CD1c-positive myeloid dendritic cell (primary cell): Measurements from ENCODE around the gene PPDPF.

Experiments used
- DNase-seq: peaks from one replicate; pipeline ENCODE4 v3.0.0-alpha.2; 2016; ENCODE audit errors: extremely low spot score

The PPDPF gene

DNA sequence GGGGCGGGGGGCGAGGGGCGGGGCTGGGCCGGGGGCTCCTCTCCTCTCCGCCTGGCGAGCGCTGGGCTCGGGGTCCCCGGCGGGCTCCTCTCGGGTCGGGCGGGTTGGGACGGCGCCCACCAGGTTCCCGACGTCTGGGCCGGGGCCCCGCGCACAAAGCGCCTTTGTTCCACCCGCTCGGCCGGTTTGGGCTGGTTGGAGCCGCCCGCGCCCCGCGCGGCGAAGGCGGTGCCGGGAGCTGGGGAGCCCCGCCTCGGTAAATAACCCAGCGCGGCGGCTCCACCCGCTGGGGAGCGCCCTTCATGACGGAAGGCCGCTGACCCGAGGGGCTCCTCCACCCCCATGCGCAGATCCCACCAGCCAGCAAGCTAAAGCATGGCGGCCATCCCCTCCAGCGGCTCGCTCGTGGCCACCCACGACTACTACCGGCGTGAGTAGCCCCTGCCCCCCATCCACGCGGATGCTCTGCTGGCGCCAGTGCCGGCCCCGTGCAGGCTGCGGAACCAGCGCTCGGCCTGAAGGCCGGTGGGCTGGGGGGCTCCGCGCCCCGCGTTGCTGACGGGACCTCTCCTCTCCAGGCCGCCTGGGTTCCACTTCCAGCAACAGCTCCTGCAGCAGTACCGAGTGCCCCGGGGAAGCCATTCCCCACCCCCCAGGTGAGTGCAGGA lies 503 bp downstream of the PPDPF start:
- DNase-seq, result peak; percentile 76

DNA sequence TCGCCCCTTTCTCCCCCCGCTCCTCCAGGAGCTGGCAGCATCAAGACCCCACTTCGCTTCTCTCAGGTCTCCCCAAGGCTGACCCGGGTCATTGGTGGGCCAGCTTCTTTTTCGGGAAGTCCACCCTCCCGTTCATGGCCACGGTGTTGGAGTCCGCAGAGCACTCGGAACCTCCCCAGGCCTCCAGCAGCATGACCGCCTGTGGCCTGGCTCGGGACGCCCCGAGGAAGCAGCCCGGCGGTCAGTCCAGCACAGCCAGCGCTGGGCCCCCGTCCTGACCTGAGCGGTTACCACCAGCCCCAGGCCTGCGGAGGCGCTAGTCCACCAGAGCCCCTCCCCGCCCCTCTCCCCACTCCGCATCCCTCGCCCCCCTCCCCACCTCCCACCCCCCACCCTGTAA lies 1.0 kb downstream of the PPDPF start:
- DNase-seq, result no peak

DNA sequence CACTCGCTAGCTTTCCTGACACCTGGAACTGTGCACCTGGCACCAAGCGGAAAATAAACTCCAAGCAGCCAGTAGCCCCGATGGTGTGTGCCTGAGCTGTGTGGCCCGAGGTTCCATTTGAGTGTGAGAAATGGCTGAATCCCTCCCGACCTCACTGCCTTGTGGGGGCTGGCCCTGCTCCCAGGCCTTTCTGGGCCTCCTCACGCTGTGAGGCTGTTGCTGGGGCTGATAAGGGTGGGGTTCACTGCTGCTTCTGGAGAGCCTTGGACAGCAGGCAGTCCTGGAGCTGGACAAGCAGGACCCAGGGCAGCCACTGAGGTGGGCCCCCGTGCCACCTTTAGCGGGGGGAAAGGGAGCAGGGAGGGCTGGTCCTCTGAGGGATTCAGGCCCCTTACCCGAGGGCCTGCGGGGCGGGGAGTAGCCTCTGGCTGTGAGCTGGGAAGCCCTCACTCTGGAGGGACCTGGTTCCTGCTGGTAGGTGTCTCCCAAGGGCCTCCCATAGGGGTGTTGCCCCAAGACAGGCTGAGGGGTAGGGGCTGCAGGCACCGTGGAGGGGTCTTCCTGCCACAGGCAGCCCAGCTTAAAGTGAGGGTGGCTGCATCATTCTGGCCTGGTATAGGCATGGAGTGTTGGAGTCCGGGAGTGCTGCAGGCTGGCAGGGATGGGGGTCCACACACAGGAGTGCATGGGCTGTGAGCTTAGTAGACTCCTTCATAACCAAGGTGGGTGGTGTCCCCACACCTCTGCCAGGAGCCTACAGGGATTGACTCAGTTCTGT lies 1.7 kb downstream of the PPDPF start:
- DNase-seq, result no peak

DNA sequence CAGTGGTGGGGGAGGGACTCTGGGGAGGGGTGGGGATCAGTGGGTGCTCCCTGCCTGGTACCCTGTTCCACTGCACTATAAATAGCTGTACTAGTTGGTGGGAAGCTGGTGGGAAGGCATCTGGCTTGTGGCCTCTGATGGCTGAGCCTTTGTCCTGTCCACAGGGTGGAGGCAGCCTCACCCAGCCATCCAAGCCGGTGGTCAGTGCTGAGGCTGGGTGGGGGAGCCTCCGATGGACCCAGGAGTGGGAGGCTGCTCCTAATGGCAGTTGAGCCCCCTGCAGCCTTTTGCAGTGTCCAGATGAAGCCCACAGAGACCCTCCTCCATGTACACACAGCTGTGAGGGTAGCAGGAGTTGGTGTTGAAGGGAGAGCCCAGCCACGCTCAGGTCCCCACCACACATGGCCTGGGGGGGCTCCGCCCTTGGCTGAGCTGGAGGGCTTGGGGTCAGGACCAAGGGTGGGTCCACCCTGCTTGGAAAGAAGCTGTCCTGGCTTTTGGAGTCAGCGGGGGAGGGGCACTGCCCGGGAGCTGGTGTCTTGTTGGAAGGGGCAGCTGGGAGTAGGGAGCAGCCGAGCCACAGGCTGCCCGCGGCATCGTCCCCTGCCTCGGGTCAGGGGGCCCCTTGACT lies 2.5 kb downstream of the PPDPF start:
- no peak for DNase-seq

DNA sequence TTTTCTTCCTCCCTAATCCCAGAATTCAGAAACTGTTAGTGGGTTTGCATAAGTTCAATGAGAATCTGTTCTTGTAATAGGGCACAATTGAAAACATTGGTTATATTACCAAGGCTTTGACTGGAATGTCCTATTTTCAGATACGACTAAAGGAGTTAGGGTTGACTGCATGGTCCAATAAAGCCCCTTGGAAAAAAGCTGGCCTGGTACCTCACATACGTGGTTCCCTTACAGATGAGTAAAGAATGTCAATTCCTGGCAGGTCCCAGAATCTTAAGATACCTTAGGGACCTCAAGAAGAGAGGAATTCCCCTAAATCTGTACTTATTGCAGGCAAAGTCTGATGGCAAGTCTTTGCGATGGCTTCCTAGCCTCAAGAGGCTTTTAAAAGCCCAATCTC lies 4.6 kb downstream of the PPDPF start:
- DNase-seq, result no peak

DNA sequence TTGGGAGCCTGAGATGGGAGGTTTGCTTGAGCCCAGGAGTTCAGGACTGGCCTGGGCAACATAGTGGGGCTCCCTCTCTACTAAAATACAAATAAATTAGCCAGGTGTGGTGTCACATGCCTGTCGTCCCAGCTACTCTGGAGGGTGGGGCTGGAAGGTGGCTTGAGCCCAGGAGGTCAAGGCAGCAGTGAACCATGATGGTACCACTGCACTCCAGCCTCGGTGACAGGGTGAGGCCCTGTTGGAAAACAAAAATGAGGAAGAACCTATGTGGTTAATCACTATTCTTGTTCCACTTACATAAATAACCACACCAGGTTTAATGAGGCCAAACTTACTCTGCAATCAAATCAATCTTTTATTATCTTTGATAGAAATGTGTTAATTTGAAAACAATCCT lies 5.4 kb downstream of the PPDPF start:
- DNase-seq, result no peak

DNA sequence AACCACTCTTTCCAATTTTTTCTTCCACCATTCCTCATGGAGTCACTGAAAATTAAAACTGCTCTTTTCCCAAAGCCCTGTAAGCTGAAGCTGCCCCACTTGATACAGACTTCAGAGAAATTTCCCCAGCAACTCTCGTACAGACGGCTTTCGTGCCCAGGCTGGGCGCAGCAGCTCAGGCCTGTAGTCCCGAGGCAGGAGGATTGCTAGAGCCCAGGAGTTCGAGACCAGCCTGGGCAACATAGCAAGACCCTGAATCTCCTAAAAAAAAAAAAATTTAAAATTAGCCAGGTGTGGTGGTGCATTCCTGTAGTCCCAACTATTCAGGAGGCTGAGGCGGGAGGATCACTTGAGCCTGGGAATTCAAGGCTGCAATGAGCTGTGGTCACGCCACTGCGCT lies 6.6 kb downstream of the PPDPF start:
- DNase-seq, result no peak

DNA sequence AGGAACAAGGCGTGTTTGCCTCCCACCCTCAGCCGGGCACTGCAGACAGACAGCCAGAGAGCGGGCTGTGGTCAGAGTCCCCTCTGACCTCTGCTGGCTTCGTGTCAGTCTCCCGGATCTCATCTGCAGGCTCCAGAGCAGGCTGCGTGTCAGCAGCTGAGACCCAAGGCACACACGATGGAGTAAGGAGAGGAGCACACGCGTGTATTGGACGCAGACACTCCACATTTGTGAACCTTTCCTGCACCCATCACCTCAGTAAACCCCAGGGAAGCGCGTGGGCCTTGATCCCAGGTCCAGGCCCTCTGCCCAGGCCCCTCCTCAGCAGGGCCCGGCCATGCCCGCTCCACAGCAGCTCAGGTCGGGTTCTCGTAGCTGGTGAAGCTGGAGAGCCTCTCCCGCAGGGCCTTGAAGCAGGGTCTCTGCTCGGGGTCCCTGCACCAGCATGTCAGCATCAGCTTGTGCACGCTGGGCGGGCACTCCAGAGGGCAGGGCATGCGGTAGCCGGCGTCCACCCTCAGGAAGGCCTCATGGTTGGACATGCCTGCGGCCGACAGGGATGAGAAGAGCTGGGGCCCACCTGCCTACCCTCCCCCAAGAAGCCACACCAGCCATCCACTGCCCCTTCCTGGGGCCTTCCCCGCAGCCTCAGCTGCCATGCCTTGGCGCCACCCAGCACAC lies 8.8 kb downstream of the PPDPF start:
- DNase-seq, result no peak

DNA sequence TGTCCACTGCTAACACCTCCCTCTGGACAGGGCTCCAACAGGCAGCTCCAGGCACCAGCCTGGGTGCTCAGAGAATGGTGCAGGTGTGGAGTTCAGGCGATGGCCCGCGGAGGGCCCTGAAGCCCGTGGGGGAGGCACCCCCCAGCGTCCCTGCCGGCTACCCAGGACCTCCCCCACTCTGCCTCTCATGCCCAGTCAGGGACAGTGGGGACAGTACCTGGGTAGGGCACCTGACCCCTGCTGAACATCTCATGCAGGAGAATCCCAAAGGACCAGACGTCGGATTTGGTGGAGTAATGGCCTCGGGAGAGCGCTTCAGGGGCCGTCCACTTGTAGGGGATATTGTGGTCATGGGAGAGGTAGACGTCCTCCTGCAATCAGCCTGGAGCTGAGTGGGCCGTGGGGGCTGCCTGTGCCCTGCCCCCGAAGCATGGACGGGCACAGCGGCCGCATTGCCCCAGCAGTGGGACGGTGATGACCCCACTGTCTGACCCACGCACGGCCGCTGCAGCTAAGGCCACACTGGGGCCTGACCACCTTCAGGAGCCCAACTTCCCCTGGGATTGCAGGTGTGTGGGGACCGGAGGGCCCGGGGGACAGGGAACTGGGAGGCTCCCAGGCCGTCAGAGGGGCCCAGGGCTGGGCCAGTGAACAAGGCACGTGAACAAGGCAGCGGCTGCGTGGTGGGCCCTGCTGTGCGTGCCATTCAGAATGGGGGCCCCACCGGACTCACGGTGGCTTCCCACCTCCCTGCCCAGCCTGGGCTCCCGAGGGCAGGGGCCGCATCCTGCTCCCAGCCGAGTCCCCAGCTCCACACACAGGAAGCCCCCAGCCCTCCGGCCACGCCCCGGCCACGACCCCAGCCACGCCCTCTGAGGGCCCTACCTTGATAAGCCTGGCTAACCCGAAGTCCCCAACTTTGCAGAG lies 9.6 kb downstream of the PPDPF start:
- DNase-seq, result no peak

DNA sequence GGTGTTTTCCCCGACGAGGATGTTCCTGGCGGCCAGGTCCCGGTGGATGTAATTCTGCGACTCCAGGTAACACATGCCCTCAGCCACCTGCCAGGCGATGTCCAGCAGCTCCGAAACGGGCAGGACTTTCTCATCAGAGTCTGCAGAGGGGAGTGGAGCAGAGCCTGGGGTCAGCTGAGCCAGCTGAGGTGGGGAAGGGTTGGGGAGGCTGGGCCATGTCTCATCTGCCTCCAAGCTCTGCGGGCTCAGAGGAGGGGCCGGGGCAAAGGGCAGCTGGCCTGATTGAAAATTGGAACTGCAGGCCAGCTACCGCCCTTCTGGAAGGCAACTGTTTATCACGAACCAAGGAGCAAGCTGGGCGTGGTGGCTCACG lies 10.2 kb downstream of the PPDPF start:
- no peak for DNase-seq

DNA sequence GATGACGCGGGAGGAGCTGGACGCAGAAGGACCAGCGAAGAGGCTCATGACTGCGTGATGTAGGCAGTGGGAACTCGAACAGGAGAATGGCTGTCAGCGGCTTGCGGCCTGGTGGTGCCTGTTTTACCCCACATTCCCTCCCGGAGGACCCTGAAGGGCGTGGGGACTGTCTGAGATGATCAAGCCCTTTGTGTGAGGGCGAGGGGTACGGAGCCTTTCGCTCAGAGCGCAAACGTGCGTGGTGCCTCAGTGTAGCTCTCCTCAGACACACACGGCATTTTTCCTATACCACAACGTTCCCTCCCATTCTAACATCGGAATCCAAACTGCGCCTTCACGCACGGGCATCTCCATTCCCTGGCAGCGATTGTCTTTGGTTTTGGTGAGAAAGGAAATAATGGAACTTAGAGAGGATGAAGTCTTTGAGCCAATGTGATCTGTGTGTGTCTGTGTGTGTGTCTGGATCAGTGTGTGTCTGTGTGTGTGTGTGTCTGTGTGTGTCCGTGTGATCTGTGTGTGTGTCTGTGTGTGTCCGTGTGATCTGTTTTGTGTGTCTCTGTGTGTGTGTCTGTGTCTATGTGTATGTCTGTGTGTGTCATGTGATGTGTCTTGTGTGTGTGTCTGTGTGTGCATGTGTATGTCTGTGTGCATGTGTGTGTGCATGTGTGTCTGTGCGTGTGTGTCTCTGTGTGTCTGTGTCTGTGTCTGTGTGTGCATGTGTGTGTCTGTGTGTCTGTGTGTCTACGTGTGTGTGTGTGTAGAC lies 11.3 kb downstream of the PPDPF start:
- DNase-seq, result no peak

DNA sequence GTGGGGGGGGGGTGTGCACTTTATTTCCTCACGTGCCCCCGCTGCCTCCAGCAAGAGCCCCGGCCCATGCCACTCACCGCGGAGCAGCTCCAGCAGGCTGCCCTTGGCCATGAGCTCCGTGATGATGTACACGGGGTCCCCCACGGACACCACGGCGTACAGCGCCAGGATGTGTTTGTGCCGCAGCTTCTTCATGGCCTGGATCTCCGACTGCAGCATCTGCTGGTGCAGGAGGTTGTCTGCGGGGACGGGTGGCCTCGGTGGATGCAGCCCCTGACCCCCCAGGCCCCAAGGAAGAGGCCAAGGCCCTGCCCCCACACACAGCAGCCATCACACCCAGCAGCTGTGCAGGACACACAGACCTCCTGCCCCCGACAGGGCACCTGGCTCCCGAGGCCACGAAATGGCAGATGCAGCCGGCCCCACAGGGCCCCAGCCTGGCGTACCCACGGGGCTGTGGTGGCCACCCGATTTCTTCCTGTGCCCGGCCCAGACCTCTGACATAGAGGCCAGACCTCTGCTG lies 11.9 kb downstream of the PPDPF start:
- no peak for DNase-seq

DNA sequence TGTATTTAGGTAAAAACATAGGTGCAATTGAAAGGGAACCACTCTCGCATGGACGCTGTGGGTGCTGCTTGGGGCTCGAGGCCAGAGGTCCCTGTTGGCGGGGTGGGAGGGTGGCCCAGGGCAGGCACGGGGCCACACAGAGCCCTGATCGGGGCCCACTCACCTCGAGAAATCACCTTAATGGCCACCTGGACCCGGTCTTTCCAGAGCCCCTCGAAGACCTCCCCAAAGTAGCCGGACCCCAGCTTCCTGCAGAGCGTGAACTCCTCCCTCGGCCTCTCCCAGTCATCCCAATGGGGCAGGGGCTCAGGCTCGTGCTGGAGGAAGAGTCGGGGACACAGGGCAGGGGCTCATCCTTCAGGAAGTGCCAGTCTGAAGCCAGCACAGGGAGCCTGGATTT lies 12.8 kb downstream of the PPDPF start:
- no peak for DNase-seq

DNA sequence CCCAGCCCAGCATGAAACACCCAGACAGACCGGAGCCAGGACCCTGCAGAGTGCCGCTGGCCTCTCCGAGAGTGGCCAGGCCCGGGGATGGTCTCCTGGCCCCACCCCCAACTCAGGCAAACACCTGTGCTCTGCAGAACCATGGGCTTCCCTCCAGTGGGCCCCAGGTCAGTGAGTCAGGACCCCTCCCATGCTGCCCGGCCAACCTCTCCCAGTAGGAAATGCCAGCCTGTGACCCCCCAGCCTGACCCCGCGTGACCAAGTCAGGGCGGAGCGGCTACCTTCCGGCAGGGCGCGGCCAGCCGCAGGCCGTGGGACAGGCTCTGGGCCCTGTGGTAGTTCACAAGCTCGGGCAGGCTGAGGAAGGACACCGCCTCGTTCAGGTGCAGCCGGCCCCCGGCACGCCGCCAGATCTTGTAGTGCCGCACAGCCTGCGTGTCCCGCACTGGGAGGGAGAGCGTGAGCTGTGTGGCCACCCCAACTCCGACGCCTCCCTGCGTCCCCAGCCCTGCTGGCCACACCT lies 13.4 kb downstream of the PPDPF start:
- DNase-seq, result no peak

DNA sequence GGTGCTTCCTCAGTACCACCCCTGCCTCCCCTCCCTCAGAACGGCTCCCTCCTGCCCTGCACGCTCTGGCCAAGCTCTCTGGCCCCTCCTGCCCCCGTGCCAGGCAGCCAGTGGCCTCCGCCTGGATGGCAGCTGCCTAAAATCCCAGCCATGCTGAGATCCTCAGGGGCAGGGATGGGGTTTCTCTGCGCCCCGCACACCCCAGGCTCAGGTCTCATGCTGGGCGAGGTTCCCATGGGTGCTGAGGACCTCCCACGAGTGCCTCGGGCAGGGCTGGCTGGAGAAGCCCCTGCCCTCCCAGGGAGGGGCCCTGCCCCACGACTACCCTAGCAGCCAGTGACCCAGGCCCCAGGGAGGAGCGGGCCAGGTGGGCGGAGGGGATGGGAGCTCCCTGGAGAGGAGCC lies 13.9 kb downstream of the PPDPF start:
- no peak for DNase-seq

DNA sequence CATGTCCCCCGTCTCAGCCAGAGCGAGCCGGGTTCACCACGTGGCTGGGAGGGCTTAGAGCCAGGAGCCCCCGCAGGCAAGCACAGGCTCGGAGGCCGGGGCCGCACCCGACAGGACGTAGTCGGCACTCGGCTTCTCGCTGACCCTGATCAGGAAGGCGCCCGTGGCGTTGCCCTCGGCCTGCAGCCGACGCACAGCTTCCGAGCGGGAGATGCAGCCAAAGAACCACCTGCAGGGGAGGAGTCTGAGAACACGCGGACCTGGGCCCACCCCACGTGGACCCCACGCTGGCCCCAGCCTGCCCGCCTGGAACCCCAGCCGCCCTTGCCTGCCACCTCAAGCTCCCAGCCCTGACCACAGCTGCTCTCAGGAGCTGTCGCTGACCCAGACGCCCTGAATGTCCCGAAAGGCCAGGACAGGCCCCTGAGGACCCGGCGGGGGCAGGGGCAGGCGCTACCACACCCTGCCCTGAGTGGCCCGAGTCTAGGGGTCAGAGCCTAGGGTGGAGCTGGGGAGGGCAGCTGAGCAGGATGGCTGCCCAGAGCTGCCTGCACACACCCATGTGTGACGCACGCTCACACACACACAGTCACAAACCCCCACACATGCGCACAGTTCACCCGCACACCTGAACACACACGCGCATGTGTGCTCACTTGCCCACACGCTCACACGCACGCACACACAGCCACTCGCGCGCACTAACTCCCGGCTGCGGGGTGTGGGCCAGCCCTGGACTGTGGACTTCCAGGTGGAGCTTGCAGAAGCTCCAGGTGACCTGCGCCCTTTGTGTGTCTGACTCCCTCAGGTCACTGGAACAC lies 14.5 kb downstream of the PPDPF start:
- no peak for DNase-seq

DNA sequence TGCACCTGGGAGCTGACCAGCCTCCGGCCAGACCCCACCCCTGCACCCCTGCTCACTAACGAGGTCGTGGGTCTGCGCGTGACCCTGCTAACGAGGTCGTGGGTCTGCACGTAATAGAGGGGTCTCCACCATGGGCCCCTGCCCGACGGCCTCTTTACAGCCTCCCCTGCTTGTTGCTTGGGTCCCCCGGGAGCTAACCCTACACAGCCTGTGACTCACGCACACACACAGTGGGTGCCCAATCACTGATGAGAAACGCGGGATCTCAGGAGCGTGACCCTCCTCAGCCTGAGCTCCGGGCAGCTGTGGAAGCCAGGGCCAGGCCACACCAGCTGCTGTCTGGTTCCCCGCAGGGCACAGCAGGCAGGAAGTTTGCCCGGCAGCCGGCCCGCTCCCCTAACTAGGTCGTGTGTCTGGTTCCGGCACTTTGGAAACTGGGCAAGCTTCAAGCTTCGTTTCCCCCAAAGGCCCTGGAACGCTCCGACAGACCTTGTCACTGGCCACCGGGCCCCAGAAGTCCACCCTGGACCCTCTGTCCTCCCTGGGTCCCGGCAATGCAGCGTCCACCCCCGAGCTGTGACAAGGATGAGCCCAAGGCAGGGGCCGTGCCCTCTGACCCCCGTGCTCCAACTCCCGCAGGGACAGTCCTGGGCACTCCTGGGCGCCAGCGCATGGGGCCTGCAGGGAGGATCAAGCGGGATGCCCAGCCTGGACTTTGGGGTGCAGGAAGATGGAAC lies 15.8 kb downstream of the PPDPF start:
- no peak for DNase-seq

DNA sequence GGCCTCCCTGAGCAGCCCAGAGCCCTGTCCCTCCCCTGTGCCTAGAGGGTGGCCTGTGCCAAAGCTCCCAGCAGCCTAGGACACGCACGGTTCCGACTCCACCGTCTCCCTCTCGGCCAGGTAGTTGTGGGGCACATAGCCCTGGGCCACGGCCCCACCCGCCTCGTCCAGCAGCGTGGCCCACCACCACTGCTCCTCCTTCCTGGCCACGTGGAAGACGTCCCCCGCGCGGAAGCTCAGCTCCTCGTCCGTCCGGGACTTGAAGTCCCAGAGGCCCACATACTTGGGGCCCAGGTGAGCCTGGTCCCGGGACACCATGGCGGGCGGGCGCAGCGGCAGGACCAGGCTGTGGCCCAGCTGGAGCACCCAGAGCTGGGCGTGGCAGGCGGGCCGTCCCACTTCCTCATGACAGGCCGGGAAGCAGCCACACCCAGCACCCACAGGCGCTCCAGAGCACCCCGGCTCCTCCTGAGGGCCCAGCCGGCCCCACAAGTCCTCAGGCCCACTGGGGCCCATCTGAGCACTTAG lies 16.5 kb downstream of the PPDPF start, which contains the start of gene PTK6:
Gene PTK6, minus strand, starts transcription at position 380 of the 528 bp plus-strand sequence. Its CDS starts 62 bp downstream, at position 318.
- DNase-seq, result peak; percentile 85
